Measurements from ENCODE around the gene VAPA. TPM values are rescaled to one million over a fixed set of nuclear protein-coding genes. Genes with fewer than 3 reads are reported as not detected.

VAPA gene
- total RNA-seq, 2 experiments from 2014 or later = 139 to 176 TPM

- POLR2A ChIA-PET = interaction anchor here (1.1 kb wide), 1 partner anchor 23 kb away, joined by 3 read pairs; no protein-coding TSS in a partner anchor
- no peak overlapping the region for H3K27ac ChIP-seq (ENCODE audit: low read depth, low read length, poor library complexity, severe bottlenecking)
- H3K36me3 ChIP-seq (ENCODE audit: insufficient read depth, low read length) = peaks cover 85% of the 10 kb centered on the region
Measured at GRCh38 chr18:9949861-9950260, 36.0 kb downstream of the VAPA start.

GRCh38 chr18:9950289-9951016, 36.6 kb downstream of the VAPA start:
- Histone ChIP-seq H4K20me1 (ENCODE audit: insufficient read depth, low read length) (no peaks in the 10 kb centered on the region), H3K4me3 (ENCODE audit: low read depth, low read length, poor library complexity, severe bottlenecking) (no peak overlapping the region), H3K4me1 (ENCODE audit: insufficient read depth, low read length, poor library complexity, severe bottlenecking) (no peaks in the 10 kb centered on the region), H3K36me3 (ENCODE audit: insufficient read depth, low read length) (peaks cover 87% of the 10 kb centered on the region), H3K27ac (ENCODE audit: low read depth, low read length, poor library complexity, severe bottlenecking) (no peak overlapping the region), H3K9me3 (ENCODE audit: low read length) (no peaks in the 10 kb centered on the region), H2AFZ (ENCODE audit: low read length) (no peak overlapping the region), H3K79me2 (ENCODE audit: insufficient read depth, low read depth, low read length) (no peaks in the 10 kb centered on the region), H3K4me2 (ENCODE audit: low read length) (no peak overlapping the region), H3K9me2 (ENCODE audit: insufficient read depth, low read length) (no peaks in the 10 kb centered on the region)
- ChIA-PET CTCF (ENCODE audit: unreplicated experiment) (no interaction called here), POLR2A (interaction anchor here (0.8 to 1.1 kb wide), 4 partner anchors 10 to 37 kb away, joined by 3 to 4 read pairs (median 3); partner anchors contain the start of gene VAPA)
- TF ChIP-seq CTCF (conservative IDR thresholded peaks at IDR 0.05; ENCODE audit: low read length) = no peak
- TF ChIP-seq EZH2phosphoT487 (IDR thresholded peaks at IDR 0.05; ENCODE audit: borderline replicate concordance, low read depth, low read length) = no peak
- no peak for DNase-seq (ENCODE audit: low spot score)
- BruUV-seq (replicated peaks) = no TSS peak
- intact Hi-C loops (cut with micrococcal nuclease; ENCODE audit: unreplicated experiment) = loop anchor here (2.0 kb wide), 1 partner anchor 336 kb away; the partner anchor contains the start of gene PPP4R1

More at GRCh38 chr18:9949861-9950260, 36.0 kb downstream of the VAPA start:
- Histone ChIP-seq H3K4me1 (ENCODE audit: insufficient read depth, low read length, poor library complexity, severe bottlenecking) (no peaks in the 10 kb centered on the region), H3K79me2 (ENCODE audit: insufficient read depth, low read depth, low read length) (no peaks in the 10 kb centered on the region), H3K9me3 (ENCODE audit: low read length) (no peaks in the 10 kb centered on the region), H3K9me2 (ENCODE audit: insufficient read depth, low read length) (no peaks in the 10 kb centered on the region), H2AFZ (ENCODE audit: low read length) (no peak overlapping the region), H4K20me1 (ENCODE audit: insufficient read depth, low read length) (peaks cover 2% of the 10 kb centered on the region; the same call in 1 of the 2 replicates), H3K4me3 (ENCODE audit: low read depth, low read length, poor library complexity, severe bottlenecking) (no peak overlapping the region), H3K4me2 (ENCODE audit: low read length) (no peak overlapping the region)
- BruUV-seq (replicated peaks) = no TSS peak
- no peak for TF ChIP-seq EZH2phosphoT487 (IDR thresholded peaks at IDR 0.05; ENCODE audit: borderline replicate concordance, low read depth, low read length)
- no peak for TF ChIP-seq CTCF (conservative IDR thresholded peaks at IDR 0.05; ENCODE audit: low read length)
- intact Hi-C loops (cut with micrococcal nuclease; ENCODE audit: unreplicated experiment) = loop anchor here (2.0 kb wide), 1 partner anchor 335 kb away; the partner anchor contains the start of gene PPP4R1
- DNase-seq (ENCODE audit: low spot score) = no peak
- CTCF ChIA-PET (ENCODE audit: unreplicated experiment) = no interaction called here
